ENCODE measurements around the gene SCGB1C1. TPM values are rescaled to one million over a fixed set of nuclear protein-coding genes. Genes with fewer than 3 reads are reported as not detected.

The SCGB1C1 gene
- total and polyA plus RNA-seq, 4 donors = not detected

DNA sequence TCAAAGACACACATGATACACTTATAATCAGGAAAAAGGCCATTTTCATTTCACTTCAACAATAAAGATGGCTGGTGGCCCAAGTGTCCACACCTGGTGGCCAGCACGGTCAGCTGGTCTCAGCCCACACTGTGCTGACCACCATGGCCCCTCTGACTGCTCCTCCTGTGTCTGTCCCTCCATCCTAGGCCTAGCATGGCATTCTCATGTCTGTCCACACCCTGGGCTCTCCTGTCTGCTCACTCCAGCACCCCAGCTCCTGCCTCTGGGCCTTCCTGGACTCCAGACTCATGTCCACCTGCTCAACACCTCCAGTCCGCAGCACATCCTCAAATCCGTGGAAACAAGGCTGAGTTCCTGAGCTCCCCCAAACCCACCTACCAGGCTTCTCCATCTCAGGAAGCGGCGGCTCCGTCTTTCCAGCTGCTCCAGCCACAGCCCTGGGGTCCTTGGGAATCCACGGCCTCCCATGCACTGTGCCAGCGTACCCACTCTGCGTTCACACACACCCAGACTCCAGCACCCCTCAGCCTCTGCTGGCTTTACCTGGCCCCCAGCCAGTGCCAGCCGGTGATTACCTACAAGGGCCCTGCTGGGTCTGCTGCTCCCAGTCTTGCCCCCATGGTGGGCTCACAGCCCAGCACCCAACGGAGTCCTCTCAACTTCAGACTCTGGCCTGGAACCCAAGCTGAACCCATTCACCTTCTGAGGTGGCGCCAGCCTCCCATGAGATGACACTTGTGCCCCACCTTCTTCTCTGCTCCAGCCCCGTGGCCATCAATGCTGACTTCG lies 29.3 kb downstream of the SCGB1C1 start:
- DNase-seq (ENCODE audit: low spot score) = no peak
- H3K9ac ChIP-seq (ENCODE audit: low read depth in 1 of 2, low read length in 2 of 2) = no peak overlapping the region
- WGBS = 96% methylated on average over 14 of the region's 14 CpGs
- no peaks in the 10 kb centered on the region for H3K27me3 ChIP-seq (ENCODE audit: control insufficient read depth in 4 of 4, insufficient read depth in 4 of 4, low read length in 3 of 4)
- H3K36me3 ChIP-seq (ENCODE audit: control insufficient read depth in 4 of 4, insufficient read depth in 3 of 4, low read depth in 1 of 4, low read length in 3 of 4) = peaks cover 0 to 21% (median 6%) of the 10 kb centered on the region in 4 donors
- no peaks in the 10 kb centered on the region for H3K4me1 ChIP-seq (ENCODE audit: control insufficient read depth in 4 of 4, insufficient read depth in 4 of 4, low read length in 3 of 4)
- no peaks in the 10 kb centered on the region for H3K9me3 ChIP-seq (ENCODE audit: control insufficient read depth in 4 of 4, low read length in 3 of 4)
- H3K27ac ChIP-seq (ENCODE audit: low read depth in 1 of 2, low read length in 2 of 2) = no peak overlapping the region
- H3K4me3 ChIP-seq (ENCODE audit: low read depth in 1 of 3, low read length in 3 of 3) = no peak overlapping the region
- TF ChIP-seq FOXA2 (IDR thresholded peaks at IDR 0.05) = no peak
- no peak for TF ChIP-seq EGR1 (IDR thresholded peaks at IDR 0.05; ENCODE audit: low read depth in 2 of 2)
- TF ChIP-seq, protein P1, sequence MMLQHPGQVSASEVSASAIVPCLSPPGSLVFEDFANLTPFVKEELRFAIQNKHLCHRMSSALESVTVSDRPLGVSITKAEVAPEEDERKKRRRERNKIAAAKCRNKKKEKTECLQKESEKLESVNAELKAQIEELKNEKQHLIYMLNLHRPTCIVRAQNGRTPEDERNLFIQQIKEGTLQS (IDR thresholded peaks at IDR 0.05) = no peak
- TF ChIP-seq, protein P2, sequence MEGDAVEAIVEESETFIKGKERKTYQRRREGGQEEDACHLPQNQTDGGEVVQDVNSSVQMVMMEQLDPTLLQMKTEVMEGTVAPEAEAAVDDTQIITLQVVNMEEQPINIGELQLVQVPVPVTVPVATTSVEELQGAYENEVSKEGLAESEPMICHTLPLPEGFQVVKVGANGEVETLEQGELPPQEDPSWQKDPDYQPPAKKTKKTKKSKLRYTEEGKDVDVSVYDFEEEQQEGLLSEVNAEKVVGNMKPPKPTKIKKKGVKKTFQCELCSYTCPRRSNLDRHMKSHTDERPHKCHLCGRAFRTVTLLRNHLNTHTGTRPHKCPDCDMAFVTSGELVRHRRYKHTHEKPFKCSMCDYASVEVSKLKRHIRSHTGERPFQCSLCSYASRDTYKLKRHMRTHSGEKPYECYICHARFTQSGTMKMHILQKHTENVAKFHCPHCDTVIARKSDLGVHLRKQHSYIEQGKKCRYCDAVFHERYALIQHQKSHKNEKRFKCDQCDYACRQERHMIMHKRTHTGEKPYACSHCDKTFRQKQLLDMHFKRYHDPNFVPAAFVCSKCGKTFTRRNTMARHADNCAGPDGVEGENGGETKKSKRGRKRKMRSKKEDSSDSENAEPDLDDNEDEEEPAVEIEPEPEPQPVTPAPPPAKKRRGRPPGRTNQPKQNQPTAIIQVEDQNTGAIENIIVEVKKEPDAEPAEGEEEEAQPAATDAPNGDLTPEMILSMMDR (IDR thresholded peaks at IDR 0.05; ENCODE audit: low read depth, low read length, missing input control) = no peak
- no peak for TF ChIP-seq RXRA (IDR thresholded peaks at IDR 0.05)

DNA sequence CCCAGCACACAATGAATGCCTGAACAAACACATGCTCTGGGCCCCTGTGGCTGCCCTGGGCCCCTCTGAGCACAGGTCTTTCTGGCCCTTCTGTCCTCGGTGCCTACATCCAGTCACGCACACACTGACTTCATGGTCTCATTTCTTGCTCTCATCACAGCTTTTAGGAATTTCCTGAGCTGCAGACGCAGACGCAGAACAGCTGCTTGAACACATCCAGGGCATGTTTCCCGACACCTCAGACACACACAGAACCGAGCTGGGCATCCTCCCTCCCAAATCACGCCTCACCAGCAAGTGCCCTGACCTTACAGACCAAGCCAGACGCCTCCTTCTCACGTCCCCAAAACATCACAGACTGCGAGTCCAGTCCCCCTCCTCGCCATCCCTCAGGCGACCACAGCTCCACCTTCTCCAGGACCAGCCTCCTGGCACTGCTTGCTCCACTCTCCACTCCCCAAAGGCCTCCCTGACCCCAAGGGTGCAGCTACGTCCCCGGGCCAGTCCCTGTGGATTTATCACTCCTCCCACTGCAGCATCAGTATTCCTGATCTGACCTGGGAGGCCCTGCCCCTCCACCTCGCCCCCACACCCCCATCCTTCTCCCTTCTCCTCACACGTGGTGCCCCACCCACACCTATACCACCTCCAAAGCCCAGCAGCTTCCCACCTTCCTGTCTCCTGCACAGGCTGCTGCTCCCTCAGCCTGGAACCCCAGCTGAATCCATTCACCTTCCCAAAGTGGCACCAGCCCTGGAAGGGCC lies 30.3 kb downstream of the SCGB1C1 start:
- TF ChIP-seq, protein P2 (IDR thresholded peaks at IDR 0.05; ENCODE audit: low read depth, low read length, missing input control) = no peak
- no peak for TF ChIP-seq SP1 (IDR thresholded peaks at IDR 0.05)
- TF ChIP-seq RAD21 (IDR thresholded peaks at IDR 0.05) = no peak
- TF ChIP-seq EGR1 (IDR thresholded peaks at IDR 0.05; ENCODE audit: low read depth in 2 of 2) = no peak
- TF ChIP-seq FOXA2 (IDR thresholded peaks at IDR 0.05) = no peak
- no peak for TF ChIP-seq FOXA1 (IDR thresholded peaks at IDR 0.05)
- no peak for TF ChIP-seq HNF4A (conservative IDR thresholded peaks at IDR 0.05)
- no peak for TF ChIP-seq JUND (IDR thresholded peaks at IDR 0.05)
- no peak for TF ChIP-seq TAF1 (conservative IDR thresholded peaks at IDR 0.05)
- no peak for TF ChIP-seq REST (IDR thresholded peaks at IDR 0.05)
- TF ChIP-seq YY1 (IDR thresholded peaks at IDR 0.05) = no peak
- TF ChIP-seq NR2F2 (IDR thresholded peaks at IDR 0.05) = no peak
- no peak for TF ChIP-seq HNF4G (IDR thresholded peaks at IDR 0.05)
- no peaks in the 10 kb centered on the region for H3K4me1 ChIP-seq (ENCODE audit: control insufficient read depth in 4 of 4, insufficient read depth in 4 of 4, low read length in 3 of 4)
- H3K27me3 ChIP-seq (ENCODE audit: control insufficient read depth in 4 of 4, insufficient read depth in 4 of 4, low read length in 3 of 4) = no peaks in the 10 kb centered on the region
- H3K9me3 ChIP-seq (ENCODE audit: control insufficient read depth in 4 of 4, low read length in 3 of 4) = no peaks in the 10 kb centered on the region
- no peak overlapping the region for H3K9ac ChIP-seq (ENCODE audit: low read depth in 1 of 2, low read length in 2 of 2)
- H3K4me3 ChIP-seq (ENCODE audit: low read depth in 1 of 3, low read length in 3 of 3) = no peak overlapping the region
- 93% methylated on average over 16 of the region's 16 CpGs for WGBS
- no peak overlapping the region for H3K27ac ChIP-seq (ENCODE audit: low read depth in 1 of 2, low read length in 2 of 2)
- DNase-seq (ENCODE audit: low spot score) = no peak
- H3K36me3 ChIP-seq (ENCODE audit: control insufficient read depth in 4 of 4, insufficient read depth in 3 of 4, low read depth in 1 of 4, low read length in 3 of 4) = peaks cover 0 to 21% (median 6%) of the 10 kb centered on the region in 4 donors
